DOHH2 (cell line): ENCODE results near the gene ADAMTSL4.

Experiments
- H3F3A ChIP-seq: fragments of 200-600 bp; sonication (generic), shearing (Covaris generic); 2 replicates; pipeline ENCODE4 v1.6.0; 2016; ENCODE audit warnings: antibody characterized with exemption, mild to moderate bottlenecking; ENCODE audit not compliant: control insufficient read depth, insufficient read depth
- H3K27ac ChIP-seq: fragments of 200-600 bp; sonication (generic); 2 replicates; pipeline ENCODE4 v1.5.1; 2014; ENCODE audit warnings: low read depth, mild to moderate bottlenecking, low read length, moderate library complexity
- H3K27me3 ChIP-seq: fragments of 200-600 bp; sonication (generic); 2 replicates; pipeline ENCODE4 v1.6.1; 2014; ENCODE audit warnings: mild to moderate bottlenecking, low read length, mixed read lengths; ENCODE audit not compliant: control insufficient read depth
- H3K36me3 ChIP-seq: fragments of 200-600 bp; sonication (generic); 2 replicates; pipeline ENCODE4 v1.6.1; 2014; ENCODE audit warnings: mild to moderate bottlenecking, low read length, moderate library complexity, mixed read lengths; ENCODE audit not compliant: control insufficient read depth
- H3K4me1 ChIP-seq: fragments of 200-600 bp; sonication (generic); 2 replicates; pipeline ENCODE4 v1.6.1; 2014; ENCODE audit warnings: mild to moderate bottlenecking, low read length, mixed read lengths; ENCODE audit not compliant: control insufficient read depth
- H3K4me2 ChIP-seq: fragments of 200-600 bp; sonication (generic); 2 replicates; pipeline ENCODE4 v1.6.0; 2014; ENCODE audit warnings: mild to moderate bottlenecking, low read length, moderate library complexity
- H3K4me3 ChIP-seq: fragments of 200-600 bp; sonication (generic); 2 replicates; pipeline ENCODE4 v1.5.1; 2014; ENCODE audit warnings: mild to moderate bottlenecking, low read length, mixed read lengths
- H3K79me2 ChIP-seq: fragments of 200-600 bp; sonication (generic); 2 replicates; pipeline ENCODE4 v1.6.1; 2014; ENCODE audit warnings: mild to moderate bottlenecking, low read length, mixed read lengths; ENCODE audit not compliant: control insufficient read depth
- H3K9me2 ChIP-seq: fragments of 200-600 bp; sonication (generic); replicated peaks from 2 replicates; pipeline ENCODE4 v1.6.1; 2014; ENCODE audit warnings: mild to moderate bottlenecking, low read length, mixed read lengths; ENCODE audit not compliant: control insufficient read depth
- H3K9me3 ChIP-seq: fragments of 200-600 bp; sonication (generic); 2 replicates; pipeline ENCODE4 v1.6.1; 2014; ENCODE audit warnings: antibody characterized with exemption, low read length, mixed read lengths; ENCODE audit not compliant: control insufficient read depth, insufficient read depth
- H4K20me1 ChIP-seq: fragments of 200-600 bp; sonication (generic); 2 replicates; pipeline ENCODE4 v1.6.0; 2014; ENCODE audit warnings: low read depth, mild to moderate bottlenecking, antibody characterized with exemption, low read length, moderate library complexity; ENCODE audit not compliant: control insufficient read depth, insufficient read depth
- CTCF ChIP-seq: fragments of 200-600 bp; sonication (generic); IDR thresholded peaks from one replicate; pipeline ENCODE4 v1.5.1; 2014; ENCODE audit warnings: antibody characterized with exemption, mild to moderate bottlenecking, low read depth, low read length; ENCODE audit not compliant: poor library complexity, severe bottlenecking
- EZH2phosphoT487 ChIP-seq: fragments of 200-600 bp; sonication (generic); IDR thresholded peaks from 2 replicates; pipeline ENCODE4 v1.6.1; 2017; ENCODE audit warnings: borderline replicate concordance, mild to moderate bottlenecking, antibody characterized with exemption, low read length, moderate library complexity, mixed read lengths

The ADAMTSL4 gene

GRCh38 chr1:150512846-150513245 is 36.4 kb upstream of the ADAMTSL4 start:
- Histone ChIP-seq H3K27ac (no peak overlapping the region), H3K79me2 (no peaks in the 10 kb centered on the region), H3F3A (peaks cover 9% of the 10 kb centered on the region; the same call in 1 of the 2 replicates), H3K4me3 (no peak overlapping the region), H3K27me3 (no peaks in the 10 kb centered on the region), H3K36me3 (peaks cover 4% of the 10 kb centered on the region), H3K9me3 (no peaks in the 10 kb centered on the region), H3K9me2 (no peaks in the 10 kb centered on the region), H4K20me1 (no peaks in the 10 kb centered on the region), H3K4me2 (no peak overlapping the region), H3K4me1 (peaks cover 50% of the 10 kb centered on the region)
- TF ChIP-seq EZH2phosphoT487 (no peak), CTCF (no peak)

- TF ChIP-seq EZH2phosphoT487 = no peak
- TF ChIP-seq CTCF = no peak
- no peaks in the 10 kb centered on the region for H3K9me3 ChIP-seq
- H3K4me2 ChIP-seq = no peak overlapping the region
These were observed 35.8 kb upstream of the ADAMTSL4 start for GRCh38 chr1:150513351-150513791.

GRCh38 chr1:150514260-150514659 is 34.9 kb upstream of the ADAMTSL4 start:
- no peaks in the 10 kb centered on the region for H3K9me2 ChIP-seq
- no peaks in the 10 kb centered on the region for H3K27me3 ChIP-seq
- no peaks in the 10 kb centered on the region for H3K9me3 ChIP-seq
- no peaks in the 10 kb centered on the region for H3K79me2 ChIP-seq
- peak overlapping the region; percentile 78 for H3K4me2 ChIP-seq
- peaks cover 50% of the 10 kb centered on the region for H3K4me1 ChIP-seq
- H3K4me3 ChIP-seq = 0 out of 2 replicates have a peak overlapping the region, but pooled peaks have one; percentile 91
- peaks cover 12% of the 10 kb centered on the region; the same call in 1 of the 2 replicates for H3F3A ChIP-seq
- no peaks in the 10 kb centered on the region for H4K20me1 ChIP-seq
- H3K27ac ChIP-seq = no peak overlapping the region
- TF ChIP-seq EZH2phosphoT487 (no peak), CTCF (no peak)
- H3K36me3 ChIP-seq = no peaks in the 10 kb centered on the region

More at GRCh38 chr1:150513351-150513791, 35.8 kb upstream of the ADAMTSL4 start:
- H3F3A ChIP-seq = peaks cover 12% of the 10 kb centered on the region; the same call in 1 of the 2 replicates
- no peaks in the 10 kb centered on the region for H3K9me2 ChIP-seq
- H4K20me1 ChIP-seq = no peaks in the 10 kb centered on the region
- H3K27ac ChIP-seq = no peak overlapping the region
- no peaks in the 10 kb centered on the region for H3K27me3 ChIP-seq
- peaks cover 50% of the 10 kb centered on the region for H3K4me1 ChIP-seq
- no peak overlapping the region for H3K4me3 ChIP-seq
- H3K36me3 ChIP-seq = no peaks in the 10 kb centered on the region; the same call in 1 of the 2 replicates
- no peaks in the 10 kb centered on the region for H3K79me2 ChIP-seq
